HCT116 (cell line): ENCODE results near the gene GMPPA. TPM values are rescaled to one million over a fixed set of nuclear protein-coding genes. Genes with fewer than 3 reads are reported as not detected.
A peak's percentile ranks its signal among the peaks of the same experiment; 100 is the strongest.

Experiments
- ATAC-seq: fragments of 200-7000 bp; cut with Tn5 transposase; 2 replicates; pipeline ENCODE4 v1.9.1; 2020; ENCODE audit warnings: mild to moderate bottlenecking, moderate library complexity
- BruUV-seq: library from RNA; stranded (reverse); fragments of 400-500 nt; replicated peaks from 2 replicates; lab custom pipeline; 2021; lab: Mats Ljungman, UMichigan
- CTCF ChIA-PET: fragments of 300-600 bp; sonication (Branson Sonifier 250); formaldehyde crosslinking; loops from one replicate; lab custom pipeline; 2021; ENCODE audit warnings: antibody characterized with exemption; lab: Charles Lee
- POLR2A ChIA-PET: fragments of 300-600, 350-600 bp; sonication (Branson Sonifier 250); formaldehyde crosslinking; loops from one replicate; lab custom pipeline; 2021; ENCODE audit warnings: antibody characterized with exemption; lab: Charles Lee
- RAD21 ChIA-PET, 2 experiments: fragments of 300-600 bp; sonication (Branson Sonifier 250); formaldehyde crosslinking; loops; one replicate each; lab custom pipeline; 2023; ENCODE audit warnings: low total read pairs in 2 of 2; ENCODE audit not compliant: uncharacterized antibody in 2 of 2, unreplicated experiment in 2 of 2, low non-redundant PET in 1 of 2; lab: Charles Lee
- DNase-seq: peaks from one replicate; pipeline ENCODE4 v3.0.0-alpha.2; 2010; ENCODE audit warnings: low read depth, low spot score
- H2AFZ ChIP-seq: fragments of 200-600 bp; shearing (Covaris generic), sonication (generic); 2 replicates; pipeline ENCODE4 v1.6.1; 2017; ENCODE audit warnings: low read depth, mixed run types, mixed read lengths, antibody characterized with exemption, low read length; ENCODE audit not compliant: poor library complexity, severe bottlenecking
- H3K27ac ChIP-seq: 2 replicates; pipeline ENCODE4 v1.5.1; 2012; ENCODE audit warnings: low read depth, low read length
- H3K27me3 ChIP-seq: fragments of 200-600 bp; sonication (generic); 2 replicates; pipeline ENCODE4 v1.6.1; 2016; ENCODE audit warnings: mixed run types, low read length, mixed read lengths; ENCODE audit not compliant: insufficient read depth
- H3K36me3 ChIP-seq, 2 experiments: fragments of 200-500 bp in 1 of 2; fragments of 200-600 bp in 1 of 2; sonication (Bioruptor generic) in 1 of 2; sonication (generic) in 1 of 2; 2 replicates each; pipeline versions ENCODE4 v1.5.1 to v1.6.1; 2014 to 2016; ENCODE audit warnings: low read length in 2 of 2, inconsistent platforms in 1 of 2, mixed read lengths in 1 of 2, mixed run types in 1 of 2; ENCODE audit not compliant: insufficient read depth in 2 of 2, control insufficient read depth in 1 of 2
- H3K4me1 ChIP-seq, 2 experiments: fragments of 200-600 bp in 1 of 2; sonication (generic) in 1 of 2; 2 replicates each; pipeline versions ENCODE4 v1.5.1 to v1.6.1; 2012 to 2017; ENCODE audit warnings: low read length in 2 of 2, inconsistent platforms in 1 of 2, mild to moderate bottlenecking in 1 of 2, mixed read lengths in 1 of 2, mixed run types in 1 of 2, moderate library complexity in 1 of 2; ENCODE audit not compliant: insufficient read depth in 2 of 2, control insufficient read depth in 1 of 2
- H3K4me2 ChIP-seq: fragments of 200-600 bp; sonication (generic); 2 replicates; pipeline ENCODE4 v1.6.1; 2017; ENCODE audit warnings: mixed run types, low read length, mixed read lengths
- H3K4me3 ChIP-seq, 2 experiments: fragments of 200-600 bp in 1 of 2; sonication (generic) in 1 of 2; replicated peaks in 1 of 2; 2 replicates each; pipeline ENCODE4 v1.5.1; 2011 to 2016; ENCODE audit warnings: low read length in 2 of 2, control low read depth in 1 of 2, low read depth in 1 of 2, mild to moderate bottlenecking in 1 of 2, mixed read lengths in 1 of 2, mixed run types in 1 of 2
- H3K79me2 ChIP-seq: fragments of 200-600 bp; sonication (generic); 2 replicates; pipeline ENCODE4 v1.6.1; 2017; ENCODE audit warnings: mild to moderate bottlenecking, mixed run types, low read length, moderate library complexity, mixed read lengths; ENCODE audit not compliant: insufficient read depth
- H3K9ac ChIP-seq: fragments of 200-600 bp; sonication (generic); 2 replicates; pipeline ENCODE4 v1.6.1; 2016; ENCODE audit warnings: low read length, mixed read lengths
- H3K9me2 ChIP-seq: fragments of 200-600 bp; sonication (generic), shearing (Covaris generic); 2 replicates; pipeline ENCODE4 v1.6.1; 2017; ENCODE audit warnings: mixed run types, mild to moderate bottlenecking, moderate library complexity; ENCODE audit not compliant: insufficient read depth
- H3K9me3 ChIP-seq, 2 experiments: fragments of 200-500 bp in 1 of 2; fragments of 200-600 bp in 1 of 2; sonication (Bioruptor generic) in 1 of 2; sonication (generic) in 1 of 2; 2 replicates each; pipeline ENCODE4 v1.6.1; 2014 to 2017; ENCODE audit warnings: low read length in 2 of 2, mixed read lengths in 2 of 2, inconsistent platforms in 1 of 2, low read depth in 1 of 2, mild to moderate bottlenecking in 1 of 2, mixed run types in 1 of 2, moderate library complexity in 1 of 2; ENCODE audit not compliant: control insufficient read depth in 1 of 2, insufficient read depth in 1 of 2
- H4K20me1 ChIP-seq: fragments of 200-600 bp; sonication (generic), shearing (Covaris generic); 2 replicates; pipeline ENCODE4 v1.6.1; 2017; ENCODE audit warnings: mixed run types, mild to moderate bottlenecking, moderate library complexity; ENCODE audit not compliant: insufficient read depth
- CBX3 ChIP-seq: IDR thresholded peaks from 2 replicates; pipeline ENCODE4 v1.6.1; 2012; ENCODE audit warnings: low read depth
- EGR1 ChIP-seq: IDR thresholded peaks from 2 replicates; pipeline ENCODE4 v1.6.1; 2012; ENCODE audit warnings: low read depth
- ELF1 ChIP-seq: IDR thresholded peaks from 2 replicates; pipeline ENCODE4 v1.6.1; 2012; ENCODE audit warnings: low read depth, borderline replicate concordance
- EZH2phosphoT487 ChIP-seq: fragments of 200-600 bp; IDR thresholded peaks from 2 replicates; pipeline ENCODE4 v1.6.1; 2018; ENCODE audit warnings: antibody characterized with exemption, borderline replicate concordance
- FOSL1 ChIP-seq: IDR thresholded peaks from 2 replicates; pipeline ENCODE4 v1.6.1; 2012; ENCODE audit warnings: low read depth
- JUND ChIP-seq: IDR thresholded peaks from 2 replicates; pipeline ENCODE4 v1.6.1; 2012
- POLR2A ChIP-seq: IDR thresholded peaks from 2 replicates; pipeline ENCODE4 v1.7.0; 2011; ENCODE audit warnings: borderline replicate concordance; ENCODE audit not compliant: insufficient read depth, insufficient read length; ENCODE audit errors: extremely low read depth
- POLR2AphosphoS5 ChIP-seq: IDR thresholded peaks from 2 replicates; pipeline ENCODE4 v1.6.1; 2011; ENCODE audit warnings: mild to moderate bottlenecking, low read depth, low read length, moderate library complexity
- RAD21 ChIP-seq: IDR thresholded peaks from 2 replicates; pipeline ENCODE4 v1.6.1; 2012; ENCODE audit warnings: low read depth, mild to moderate bottlenecking
- SIN3A ChIP-seq: IDR thresholded peaks from 2 replicates; pipeline ENCODE4 v1.6.1; 2012; ENCODE audit warnings: low read depth
- SP1 ChIP-seq: IDR thresholded peaks from 2 replicates; pipeline ENCODE4 v1.6.1; 2012; ENCODE audit warnings: low read depth
- SRF ChIP-seq: IDR thresholded peaks from 2 replicates; pipeline ENCODE4 v1.6.1; 2012; ENCODE audit warnings: low read depth
- TCF7L2 ChIP-seq: IDR thresholded peaks from 2 replicates; pipeline ENCODE4 v1.7.0; 2011; ENCODE audit warnings: borderline replicate concordance, inconsistent platforms; ENCODE audit not compliant: insufficient read depth, insufficient read length; ENCODE audit errors: extremely low read depth
- YY1 ChIP-seq: IDR thresholded peaks from 2 replicates; pipeline ENCODE4 v1.6.1; 2011; ENCODE audit warnings: low read length, low read depth, moderate library complexity, mild to moderate bottlenecking; ENCODE audit not compliant: insufficient replicate concordance; ENCODE audit errors: extremely low read depth
- ZBTB33 ChIP-seq: IDR thresholded peaks from 2 replicates; pipeline ENCODE4 v1.6.1; 2011; ENCODE audit warnings: mild to moderate bottlenecking, low read length, moderate library complexity; ENCODE audit not compliant: insufficient replicate concordance; ENCODE audit errors: extremely low read depth
- ZNF274 ChIP-seq: fragments of 200-500 bp; sonication (Bioruptor generic); IDR thresholded peaks from 2 replicates; pipeline ENCODE4 v1.6.1; 2014; ENCODE audit warnings: mild to moderate bottlenecking, low read depth, low read length, inconsistent platforms
- intact Hi-C: fragments of 100-400 bp; cut with micrococcal nuclease; formaldehyde crosslinking; loops from 2 replicates; pipeline ENCODE4 v1.10.0; 2022
- total RNA-seq: library from RNA; stranded (reverse); gene quantifications from one replicate; pipeline ENCODE4 v1.2.1, GENCODE V29; 2021; ENCODE audit not compliant: unreplicated experiment
- TF ChIP-seq, protein P1 (sequence below), 3 experiments: fragments of 200-600 bp in 1 of 3; sonication (generic) in 1 of 3; IDR thresholded peaks in 2 of 3; conservative IDR thresholded peaks in 1 of 3; 2 replicates each; pipeline ENCODE4 v1.5.1; 2012 to 2017; ENCODE audit warnings: low read depth in 2 of 3, low read length in 2 of 3, antibody characterized with exemption in 1 of 3, borderline replicate concordance in 1 of 3, control low read depth in 1 of 3, mild to moderate bottlenecking in 1 of 3, mixed read lengths in 1 of 3, mixed run types in 1 of 3, moderate library complexity in 1 of 3; ENCODE audit not compliant: insufficient read depth in 1 of 3
- TF ChIP-seq, protein P2 (sequence below): IDR thresholded peaks from 2 replicates; pipeline ENCODE4 v1.6.1; 2012; ENCODE audit warnings: low read depth

Gene GMPPA
- total RNA-seq, 1 experiment from 2014 or later: 71.8 TPM

- RAD21 ChIA-PET: interaction anchor here in 1 of 2 experiments (0.5 kb wide), 1 partner anchor 15 kb away, joined by 6 read pairs; no protein-coding TSS in a partner anchor
- peaks cover 6% of the 10 kb centered on the region; the same call in 1 of the 2 replicates for H4K20me1 ChIP-seq
- intact Hi-C loops: loop anchor here (10.0 kb wide), 1 partner anchor 362 kb away; the partner anchor contains the start of genes CNPPD1, RETREG2 and SLC23A3
- BruUV-seq: no TSS peak
- ATAC-seq (no peak), DNase-seq (no peak)
- peaks cover 24 to 70% of the 10 kb centered on the region in 2 experiments for H3K4me1 ChIP-seq
- H3K9me2 ChIP-seq: no peaks in the 10 kb centered on the region
- H3K9ac ChIP-seq: 0 out of 2 replicates have a peak overlapping the region, but pooled peaks have one; percentile 24
- TF ChIP-seq EZH2phosphoT487: no peak
- no peak for TF ChIP-seq ZNF274
- no peak for TF ChIP-seq SRF
- TF ChIP-seq SP1: no peak
- TF ChIP-seq JUND: no peak
- TF ChIP-seq POLR2AphosphoS5: no peak
- no peak for TF ChIP-seq SIN3A
- TF ChIP-seq EGR1: no peak
- no peak for TF ChIP-seq FOSL1
- TF ChIP-seq POLR2A: no peak
- TF ChIP-seq YY1: no peak
- no peak for TF ChIP-seq ZBTB33
- no peak for TF ChIP-seq TCF7L2
- TF ChIP-seq, protein P1, sequence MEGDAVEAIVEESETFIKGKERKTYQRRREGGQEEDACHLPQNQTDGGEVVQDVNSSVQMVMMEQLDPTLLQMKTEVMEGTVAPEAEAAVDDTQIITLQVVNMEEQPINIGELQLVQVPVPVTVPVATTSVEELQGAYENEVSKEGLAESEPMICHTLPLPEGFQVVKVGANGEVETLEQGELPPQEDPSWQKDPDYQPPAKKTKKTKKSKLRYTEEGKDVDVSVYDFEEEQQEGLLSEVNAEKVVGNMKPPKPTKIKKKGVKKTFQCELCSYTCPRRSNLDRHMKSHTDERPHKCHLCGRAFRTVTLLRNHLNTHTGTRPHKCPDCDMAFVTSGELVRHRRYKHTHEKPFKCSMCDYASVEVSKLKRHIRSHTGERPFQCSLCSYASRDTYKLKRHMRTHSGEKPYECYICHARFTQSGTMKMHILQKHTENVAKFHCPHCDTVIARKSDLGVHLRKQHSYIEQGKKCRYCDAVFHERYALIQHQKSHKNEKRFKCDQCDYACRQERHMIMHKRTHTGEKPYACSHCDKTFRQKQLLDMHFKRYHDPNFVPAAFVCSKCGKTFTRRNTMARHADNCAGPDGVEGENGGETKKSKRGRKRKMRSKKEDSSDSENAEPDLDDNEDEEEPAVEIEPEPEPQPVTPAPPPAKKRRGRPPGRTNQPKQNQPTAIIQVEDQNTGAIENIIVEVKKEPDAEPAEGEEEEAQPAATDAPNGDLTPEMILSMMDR (IDR thresholded peaks at IDR 0.05 in 2 of 3, conservative IDR thresholded peaks at IDR 0.05 in 1 of 3; ENCODE audit: borderline replicate concordance in 1 of 3, insufficient read depth in 1 of 3, low read depth in 2 of 3, low read length in 2 of 3): no peak
- no peak for TF ChIP-seq ELF1
- TF ChIP-seq, protein P2, sequence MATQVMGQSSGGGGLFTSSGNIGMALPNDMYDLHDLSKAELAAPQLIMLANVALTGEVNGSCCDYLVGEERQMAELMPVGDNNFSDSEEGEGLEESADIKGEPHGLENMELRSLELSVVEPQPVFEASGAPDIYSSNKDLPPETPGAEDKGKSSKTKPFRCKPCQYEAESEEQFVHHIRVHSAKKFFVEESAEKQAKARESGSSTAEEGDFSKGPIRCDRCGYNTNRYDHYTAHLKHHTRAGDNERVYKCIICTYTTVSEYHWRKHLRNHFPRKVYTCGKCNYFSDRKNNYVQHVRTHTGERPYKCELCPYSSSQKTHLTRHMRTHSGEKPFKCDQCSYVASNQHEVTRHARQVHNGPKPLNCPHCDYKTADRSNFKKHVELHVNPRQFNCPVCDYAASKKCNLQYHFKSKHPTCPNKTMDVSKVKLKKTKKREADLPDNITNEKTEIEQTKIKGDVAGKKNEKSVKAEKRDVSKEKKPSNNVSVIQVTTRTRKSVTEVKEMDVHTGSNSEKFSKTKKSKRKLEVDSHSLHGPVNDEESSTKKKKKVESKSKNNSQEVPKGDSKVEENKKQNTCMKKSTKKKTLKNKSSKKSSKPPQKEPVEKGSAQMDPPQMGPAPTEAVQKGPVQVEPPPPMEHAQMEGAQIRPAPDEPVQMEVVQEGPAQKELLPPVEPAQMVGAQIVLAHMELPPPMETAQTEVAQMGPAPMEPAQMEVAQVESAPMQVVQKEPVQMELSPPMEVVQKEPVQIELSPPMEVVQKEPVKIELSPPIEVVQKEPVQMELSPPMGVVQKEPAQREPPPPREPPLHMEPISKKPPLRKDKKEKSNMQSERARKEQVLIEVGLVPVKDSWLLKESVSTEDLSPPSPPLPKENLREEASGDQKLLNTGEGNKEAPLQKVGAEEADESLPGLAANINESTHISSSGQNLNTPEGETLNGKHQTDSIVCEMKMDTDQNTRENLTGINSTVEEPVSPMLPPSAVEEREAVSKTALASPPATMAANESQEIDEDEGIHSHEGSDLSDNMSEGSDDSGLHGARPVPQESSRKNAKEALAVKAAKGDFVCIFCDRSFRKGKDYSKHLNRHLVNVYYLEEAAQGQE: no peak
- TF ChIP-seq CBX3: no peak
- TF ChIP-seq RAD21: no peak
- H2AFZ ChIP-seq: no peak overlapping the region
- peak overlapping the region; percentile 57 for H3K4me2 ChIP-seq
- H3K9me3 ChIP-seq: no peaks in the 10 kb centered on the region
- no peak overlapping the region for H3K4me3 ChIP-seq
- POLR2A ChIA-PET: no interaction called here
- peaks cover 0 to 28% of the 10 kb centered on the region in 2 experiments; a peak in 2 of 4 replicates for H3K36me3 ChIP-seq
- H3K27me3 ChIP-seq: no peaks in the 10 kb centered on the region
- peaks cover 36% of the 10 kb centered on the region for H3K79me2 ChIP-seq
- peak overlapping the region; percentile 49; the same call in 1 of the 2 replicates for H3K27ac ChIP-seq
- CTCF ChIA-PET: interaction anchor here (1.1 to 1.5 kb wide), 2 partner anchors 41 to 42 kb away, joined by 3 read pairs; a partner anchor contains a TSS
Observed at GRCh38 chr2:219536967-219537366, 38.3 kb downstream of the GMPPA start.
